Body of pancreas (tissue), 4 donors: ENCODE results near the gene AK4. TPM values are rescaled to one million over a fixed set of nuclear protein-coding genes. Genes with fewer than 3 reads are reported as not detected.

Experiments used
- ATAC-seq: fragments of 150-250 bp; one replicate; pipeline ENCODE4 v1.9.1; 2016
- DNase-seq, 4 donors: peaks; one replicate each; pipeline ENCODE4 v3.0.0-alpha.2; 2019
- H3K27ac ChIP-seq, 4 donors: fragments of 200-600 bp; sonication (generic); 1 replicate in 3 of 4; 2 replicates in 1 of 4; pipeline versions ENCODE4 v1.5.1 to v1.6.1; 2016 to 2019; ENCODE audit warnings: mild to moderate bottlenecking in 1 of 4, mixed read lengths in 1 of 4, moderate library complexity in 1 of 4
- H3K27me3 ChIP-seq, 2 donors: fragments of 200-600 bp; sonication (generic); one replicate each; pipeline ENCODE4 v1.6.0; 2016; ENCODE audit warnings: mild to moderate bottlenecking in 1 of 2
- H3K36me3 ChIP-seq, 2 donors: fragments of 200-600 bp; sonication (generic); replicated peaks in 1 of 2; 2 replicates each; pipeline ENCODE4 v1.5.1; 2016; ENCODE audit warnings: low read depth in 2 of 2; ENCODE audit not compliant: insufficient read depth in 1 of 2
- H3K4me1 ChIP-seq: fragments of 200-600 bp; sonication (generic); one replicate; pipeline ENCODE4 v1.6.0; 2016
- H3K4me3 ChIP-seq, 2 donors: fragments of 200-600 bp; sonication (generic); 1 replicate in 1 of 2; 2 replicates in 1 of 2; pipeline ENCODE4 v1.5.1; 2016 to 2019
- H3K9me3 ChIP-seq, 3 donors: fragments of 200-600 bp; sonication (generic); 1 replicate in 2 of 3; 2 replicates in 1 of 3; pipeline ENCODE4 v1.5.1; 2016
- CTCF ChIP-seq, 7 experiments: fragments of 450-650 bp in 4 of 7; fragments of 200-600 bp in 3 of 7; sonication (generic) in 3 of 7; IDR thresholded peaks; one replicate each; pipeline ENCODE4 v1.5.1; 2016 to 2019; ENCODE audit warnings: antibody characterized with exemption in 7 of 7
- POLR2A ChIP-seq, 3 donors: fragments of 450-650 bp; IDR thresholded peaks; one replicate each; pipeline ENCODE4 v1.6.1; 2016; ENCODE audit warnings: antibody characterized with exemption in 3 of 3, mild to moderate bottlenecking in 2 of 3
- WGBS, 2 donors: methylation state at CpG; one replicate each; pipeline ENCODE4 v1.1.5; 2017; 5-methylcytosine and 5-hydroxymethylcytosine counted together
- intact Hi-C: fragments of 100-400 bp; cut with DNase I; formaldehyde crosslinking; loops from one replicate; pipeline ENCODE4 v1.15.1; 2023
- total RNA-seq, 2 donors: library from RNA; depleted of rRNA; stranded (reverse); fragments of >200 nt; gene quantifications; one replicate each; pipeline ENCODE4 v1.1.0, GENCODE V29; 2016

The AK4 gene
- total RNA-seq, 2 donors from 2014 or later, result 8.8 to 20.4 TPM

DNA sequence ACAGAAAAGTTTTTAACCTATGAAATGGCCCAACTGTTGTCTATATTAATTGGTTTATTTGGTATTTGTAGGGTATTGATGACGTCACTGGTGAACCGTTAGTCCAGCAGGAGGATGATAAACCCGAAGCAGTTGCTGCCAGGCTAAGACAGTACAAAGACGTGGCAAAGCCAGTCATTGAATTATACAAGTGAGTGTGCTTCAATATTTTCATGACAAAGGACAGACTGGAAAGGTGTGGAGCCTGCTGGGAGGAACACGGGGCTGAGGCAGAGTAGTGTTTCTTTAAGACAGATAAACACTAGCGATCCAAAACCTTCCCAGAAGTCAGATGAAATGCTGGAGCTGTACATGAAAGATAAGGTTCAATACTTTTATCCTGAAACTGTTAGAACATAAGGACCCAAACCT is 76.7 kb downstream of the AK4 start:
- Histone ChIP-seq H3K9me3 (no peaks in the 10 kb centered on the region), H3K4me1 (no peaks in the 10 kb centered on the region), H3K4me3 (no peak overlapping the region), H3K27me3 (no peaks in the 10 kb centered on the region), H3K36me3 (no peaks in the 10 kb centered on the region), H3K27ac (no peak overlapping the region)
- no peak for DNase-seq
- 66 to 76% methylated on average over 6 of the region's 6 CpGs for WGBS, 2 donors
- TF ChIP-seq POLR2A (IDR thresholded peaks at IDR 0.05), result no peak
- intact Hi-C loops, result no loop called here
- ATAC-seq, result no peak

DNA sequence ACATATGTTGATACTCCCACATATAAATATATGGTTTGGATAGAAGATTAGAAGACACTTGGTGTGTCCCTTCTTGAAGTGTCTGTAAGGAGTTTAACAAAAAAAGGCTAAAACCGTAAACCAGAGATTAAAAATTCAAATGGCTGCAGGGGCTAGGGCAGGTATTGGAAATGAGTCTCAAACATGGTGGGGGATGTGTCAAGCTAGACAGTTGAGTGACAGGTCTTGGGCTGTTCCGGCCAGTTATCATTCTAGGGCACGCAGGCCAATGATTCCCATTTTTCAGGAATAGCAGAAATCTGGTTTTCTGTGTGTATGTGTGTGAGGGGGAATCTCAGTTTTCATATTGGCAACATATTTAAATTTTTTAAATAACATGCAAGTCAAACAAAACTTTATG is 77.2 kb downstream of the AK4 start:
- DNase-seq, result no peak
- Histone ChIP-seq H3K4me1 (no peaks in the 10 kb centered on the region), H3K36me3 (no peaks in the 10 kb centered on the region), H3K27me3 (no peaks in the 10 kb centered on the region), H3K4me3 (no peak overlapping the region), H3K27ac (no peak overlapping the region), H3K9me3 (no peaks in the 10 kb centered on the region)
- TF ChIP-seq CTCF (IDR thresholded peaks at IDR 0.05) (no peak), POLR2A (IDR thresholded peaks at IDR 0.05) (no peak)
- intact Hi-C loops, result no loop called here
- ATAC-seq, result no peak
- WGBS, 2 donors, result 88 to 89% methylated on average over 3 of the region's 3 CpGs

DNA sequence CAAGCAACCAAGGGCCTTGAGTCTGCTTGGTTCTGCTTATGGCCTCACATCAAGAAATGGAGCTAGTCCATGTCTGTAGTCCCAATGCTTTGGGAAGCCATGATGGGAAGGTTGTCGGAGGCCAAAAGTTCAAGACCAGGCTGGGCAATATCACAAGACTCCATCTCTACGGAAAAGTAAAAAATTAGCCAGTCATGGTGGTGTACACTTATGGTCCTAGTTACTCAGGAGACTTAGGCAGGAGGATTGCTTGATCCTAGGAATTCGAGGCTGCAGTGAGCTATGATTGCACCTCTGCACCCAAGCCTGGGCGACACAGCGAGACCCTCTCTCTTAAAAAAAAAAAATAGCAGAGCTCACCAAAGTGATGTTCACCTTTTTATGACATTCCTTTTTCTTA is 81.2 kb downstream of the AK4 start:
- Histone ChIP-seq H3K27ac (no peak overlapping the region), H3K4me1 (no peaks in the 10 kb centered on the region), H3K9me3 (no peaks in the 10 kb centered on the region), H3K27me3 (no peaks in the 10 kb centered on the region), H3K4me3 (no peak overlapping the region), H3K36me3 (no peaks in the 10 kb centered on the region)
- TF ChIP-seq CTCF (IDR thresholded peaks at IDR 0.05) (no peak), POLR2A (IDR thresholded peaks at IDR 0.05) (no peak)
- DNase-seq (no peak), ATAC-seq (no peak)
- 92 to 95% methylated on average over 5 of the region's 5 CpGs for WGBS, 2 donors
- intact Hi-C loops, result no loop called here

DNA sequence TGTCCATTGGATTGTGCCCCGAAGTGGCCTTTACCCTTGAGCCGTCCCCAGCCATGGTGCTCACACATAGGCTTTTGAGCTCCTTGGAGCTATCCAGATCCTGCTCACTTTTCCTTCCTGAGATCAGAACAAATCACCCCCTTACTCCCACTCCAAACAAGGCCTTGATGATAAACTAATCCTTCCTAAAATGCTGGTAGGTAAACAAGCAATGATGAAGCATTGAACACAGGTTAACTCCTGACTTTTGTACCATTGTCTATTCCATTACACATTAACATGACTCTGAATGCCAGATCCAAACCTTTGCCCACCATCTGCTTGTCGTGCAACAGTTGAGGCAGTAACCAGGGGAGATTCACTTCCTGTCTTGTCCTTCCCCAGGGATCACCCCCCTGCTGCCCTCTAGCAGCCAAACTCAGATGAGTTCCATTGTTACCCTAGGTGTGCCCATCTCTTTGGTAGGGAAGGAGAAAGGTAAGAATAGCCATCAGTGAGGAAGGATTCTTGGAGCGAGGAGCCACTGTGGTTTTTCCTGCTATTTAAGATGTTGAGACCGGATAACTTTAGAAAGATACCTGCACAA is 81.8 kb downstream of the AK4 start:
- intact Hi-C loops, result no loop called here
- H3K27me3 ChIP-seq, result no peaks in the 10 kb centered on the region
- no peak overlapping the region for H3K27ac ChIP-seq
- no peaks in the 10 kb centered on the region for H3K36me3 ChIP-seq
- no peaks in the 10 kb centered on the region for H3K9me3 ChIP-seq
- WGBS, 2 donors, result 83 to 96% methylated on average over 5 of the region's 5 CpGs
- H3K4me3 ChIP-seq, result no peak overlapping the region
- DNase-seq, result no peak
- no peak for ATAC-seq
- H3K4me1 ChIP-seq, result no peaks in the 10 kb centered on the region
- TF ChIP-seq CTCF (IDR thresholded peaks at IDR 0.05) (no peak), POLR2A (IDR thresholded peaks at IDR 0.05) (no peak)

DNA sequence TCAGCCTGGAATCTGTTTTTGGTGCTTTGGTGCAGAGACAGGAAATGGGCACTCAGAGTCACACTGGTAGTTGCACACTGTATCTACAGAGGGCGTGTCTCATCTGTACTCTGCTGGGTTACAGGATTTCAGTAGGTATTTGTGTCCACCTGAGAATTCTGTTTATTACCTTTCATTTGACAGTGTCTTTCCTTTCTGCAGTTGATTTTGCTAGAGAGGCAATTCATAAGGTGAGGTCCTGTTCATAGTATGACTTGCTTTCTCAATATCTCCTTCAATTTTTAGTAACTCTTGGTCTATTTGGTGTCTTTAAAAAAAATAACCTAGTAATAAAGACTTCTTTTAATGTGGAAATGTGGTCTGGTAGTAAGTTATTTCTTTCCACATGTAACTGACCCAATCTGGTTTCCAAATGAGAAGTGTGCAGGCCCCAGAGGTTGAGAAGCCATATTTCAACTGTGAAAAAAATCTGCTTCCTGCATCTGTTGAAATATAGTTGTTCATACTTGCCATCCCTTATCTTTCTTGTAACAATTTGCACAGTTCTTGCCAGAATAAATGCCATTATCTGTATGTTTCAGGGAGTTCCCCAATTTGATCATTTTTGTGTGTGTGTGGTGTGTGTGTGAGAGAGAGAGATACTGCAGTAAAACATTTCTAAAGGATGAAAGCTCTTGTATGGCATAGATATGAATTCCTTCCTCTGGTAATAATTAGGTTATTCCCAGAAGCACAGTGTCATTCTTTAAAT is 82.9 kb downstream of the AK4 start:
- ATAC-seq (no peak), DNase-seq (no peak)
- TF ChIP-seq POLR2A (IDR thresholded peaks at IDR 0.05) (no peak), CTCF (IDR thresholded peaks at IDR 0.05) (no peak)
- WGBS, 2 donors, result 71 to 88% methylated on average over 1 of the region's 1 CpG
- H3K36me3 ChIP-seq, result no peaks in the 10 kb centered on the region
- no peaks in the 10 kb centered on the region for H3K4me1 ChIP-seq
- H3K27me3 ChIP-seq, result no peaks in the 10 kb centered on the region
- H3K27ac ChIP-seq, result no peak overlapping the region
- intact Hi-C loops, result no loop called here
- H3K4me3 ChIP-seq, result no peak overlapping the region
- no peaks in the 10 kb centered on the region for H3K9me3 ChIP-seq
